ENCODE measurements around the gene FHIT. TPM values are rescaled to one million over a fixed set of nuclear protein-coding genes. Genes with fewer than 3 reads are reported as not detected.

The FHIT gene
- polyA plus RNA-seq, 1 of the 3 experiments (the other 2 are of a cell fraction): 0.41 TPM

DNA sequence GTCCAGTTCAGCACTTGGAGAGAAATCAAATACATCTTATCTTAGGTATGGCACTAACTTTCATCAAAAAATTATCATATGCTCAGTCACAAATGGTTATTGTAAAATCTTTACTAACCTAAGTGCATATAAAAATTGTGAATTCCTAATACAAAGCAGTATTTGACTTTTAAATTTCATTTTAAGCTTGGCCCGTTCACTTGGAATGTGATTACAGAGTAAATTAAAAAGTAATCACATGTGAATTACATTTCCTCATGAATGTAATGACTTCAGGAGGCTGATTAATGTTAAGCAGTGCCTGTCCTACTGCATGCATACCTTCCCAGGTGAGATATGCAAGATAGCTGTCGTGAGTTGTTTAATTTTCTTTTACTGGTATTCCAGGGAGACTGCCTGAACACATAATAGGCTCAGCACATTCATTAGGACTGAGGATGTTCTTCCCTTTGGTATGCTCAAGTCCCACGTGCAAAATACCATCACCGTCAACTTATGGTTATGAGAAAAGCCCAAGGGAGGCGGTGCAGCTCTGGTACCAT is 1053.0 kb downstream of the FHIT start (continued):
- TF ChIP-seq MEF2A (IDR thresholded peaks at IDR 0.05; ENCODE audit: borderline replicate concordance, low read depth) (no peak), TEAD4 (IDR thresholded peaks at IDR 0.05; ENCODE audit: borderline replicate concordance, insufficient read depth) (no peak)
- TF ChIP-seq, protein P1, sequence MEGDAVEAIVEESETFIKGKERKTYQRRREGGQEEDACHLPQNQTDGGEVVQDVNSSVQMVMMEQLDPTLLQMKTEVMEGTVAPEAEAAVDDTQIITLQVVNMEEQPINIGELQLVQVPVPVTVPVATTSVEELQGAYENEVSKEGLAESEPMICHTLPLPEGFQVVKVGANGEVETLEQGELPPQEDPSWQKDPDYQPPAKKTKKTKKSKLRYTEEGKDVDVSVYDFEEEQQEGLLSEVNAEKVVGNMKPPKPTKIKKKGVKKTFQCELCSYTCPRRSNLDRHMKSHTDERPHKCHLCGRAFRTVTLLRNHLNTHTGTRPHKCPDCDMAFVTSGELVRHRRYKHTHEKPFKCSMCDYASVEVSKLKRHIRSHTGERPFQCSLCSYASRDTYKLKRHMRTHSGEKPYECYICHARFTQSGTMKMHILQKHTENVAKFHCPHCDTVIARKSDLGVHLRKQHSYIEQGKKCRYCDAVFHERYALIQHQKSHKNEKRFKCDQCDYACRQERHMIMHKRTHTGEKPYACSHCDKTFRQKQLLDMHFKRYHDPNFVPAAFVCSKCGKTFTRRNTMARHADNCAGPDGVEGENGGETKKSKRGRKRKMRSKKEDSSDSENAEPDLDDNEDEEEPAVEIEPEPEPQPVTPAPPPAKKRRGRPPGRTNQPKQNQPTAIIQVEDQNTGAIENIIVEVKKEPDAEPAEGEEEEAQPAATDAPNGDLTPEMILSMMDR (IDR thresholded peaks at IDR 0.05): no peak

- ChIA-PET CTCF (no interaction called here), POLR2A (no interaction called here)
- H3K27me3 ChIP-seq (ENCODE audit: insufficient read depth): no peaks in the 10 kb centered on the region
- no peaks in the 10 kb centered on the region for H3K79me2 ChIP-seq (ENCODE audit: insufficient read depth)
- H3K4me3 ChIP-seq (ENCODE audit: low read depth in 2 of 2, low read length in 1 of 2): no peak overlapping the region
- no peaks in the 10 kb centered on the region for H3K4me1 ChIP-seq (ENCODE audit: control insufficient read depth in 1 of 2, insufficient read depth in 2 of 2, low read depth in 1 of 2, low read length in 1 of 2)
- H3K9me2 ChIP-seq: no peaks in the 10 kb centered on the region
- no peaks in the 10 kb centered on the region for H3K9me3 ChIP-seq
- no peak overlapping the region for H3K27ac ChIP-seq (ENCODE audit: low read depth in 2 of 2, low read length in 1 of 2)
- TF ChIP-seq FOXM1 (IDR thresholded peaks at IDR 0.05; ENCODE audit: low read depth) (no peak), GABPA (IDR thresholded peaks at IDR 0.05; ENCODE audit: low read depth) (no peak), SMC3 (IDR thresholded peaks at IDR 0.05; ENCODE audit: low read depth, low read length) (no peak), ZBTB33 (IDR thresholded peaks at IDR 0.05; ENCODE audit: borderline replicate concordance, low read depth) (no peak), CHD2 (IDR thresholded peaks at IDR 0.05; ENCODE audit: low read length, partially characterized antibody) (no peak), USF2 (IDR thresholded peaks at IDR 0.05; ENCODE audit: borderline replicate concordance, low read depth, low read length) (no peak), YY1 (IDR thresholded peaks at IDR 0.05; ENCODE audit: low read depth) (no peak), EZH2phosphoT487 (IDR thresholded peaks at IDR 0.05; ENCODE audit: borderline replicate concordance, low read depth) (no peak), NRF1 (IDR thresholded peaks at IDR 0.05; ENCODE audit: low read depth, low read length) (no peak)
- TF ChIP-seq, protein P2, sequence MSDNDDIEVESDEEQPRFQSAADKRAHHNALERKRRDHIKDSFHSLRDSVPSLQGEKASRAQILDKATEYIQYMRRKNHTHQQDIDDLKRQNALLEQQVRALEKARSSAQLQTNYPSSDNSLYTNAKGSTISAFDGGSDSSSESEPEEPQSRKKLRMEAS (IDR thresholded peaks at IDR 0.05; ENCODE audit: low read depth): no peak
- TF ChIP-seq, protein P3, sequence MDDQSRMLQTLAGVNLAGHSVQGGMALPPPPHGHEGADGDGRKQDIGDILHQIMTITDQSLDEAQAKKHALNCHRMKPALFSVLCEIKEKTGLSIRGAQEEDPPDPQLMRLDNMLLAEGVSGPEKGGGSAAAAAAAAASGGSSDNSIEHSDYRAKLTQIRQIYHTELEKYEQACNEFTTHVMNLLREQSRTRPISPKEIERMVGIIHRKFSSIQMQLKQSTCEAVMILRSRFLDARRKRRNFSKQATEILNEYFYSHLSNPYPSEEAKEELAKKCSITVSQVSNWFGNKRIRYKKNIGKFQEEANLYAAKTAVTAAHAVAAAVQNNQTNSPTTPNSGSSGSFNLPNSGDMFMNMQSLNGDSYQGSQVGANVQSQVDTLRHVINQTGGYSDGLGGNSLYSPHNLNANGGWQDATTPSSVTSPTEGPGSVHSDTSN (IDR thresholded peaks at IDR 0.05): no peak
- no peak for DNase-seq
- 75% methylated on average over 7 of the region's 7 CpGs for WGBS (ENCODE audit: low lambda C conversion rate)
- H3K36me3 ChIP-seq (replicated peaks in 1 of 2; ENCODE audit: control insufficient read depth in 1 of 2, insufficient read depth in 2 of 2, low read length in 1 of 2): no peaks in the 10 kb centered on the region
- H4K20me1 ChIP-seq (ENCODE audit: insufficient read depth): no peaks in the 10 kb centered on the region
- no peak overlapping the region for H3K9ac ChIP-seq
- no peaks in the 10 kb centered on the region for H3F3A ChIP-seq (replicated peaks; ENCODE audit: insufficient read depth)
- H2AFZ ChIP-seq (ENCODE audit: low read depth): no peak overlapping the region
- H3K4me2 ChIP-seq: no peak overlapping the region
Measured at GRCh38 chr3:60192297-60193114, 1058.7 kb downstream of the FHIT start.
